Measurements from ENCODE around the gene CCNB1IP1.
A peak's percentile ranks its signal among the peaks of the same experiment; 100 is the strongest.
"Not testable (repeated sequence)": the region's sequence is repeated elsewhere in the genome, so short reads cannot be mapped to it uniquely, and the experiment has no call there.

The CCNB1IP1 gene

DNA sequence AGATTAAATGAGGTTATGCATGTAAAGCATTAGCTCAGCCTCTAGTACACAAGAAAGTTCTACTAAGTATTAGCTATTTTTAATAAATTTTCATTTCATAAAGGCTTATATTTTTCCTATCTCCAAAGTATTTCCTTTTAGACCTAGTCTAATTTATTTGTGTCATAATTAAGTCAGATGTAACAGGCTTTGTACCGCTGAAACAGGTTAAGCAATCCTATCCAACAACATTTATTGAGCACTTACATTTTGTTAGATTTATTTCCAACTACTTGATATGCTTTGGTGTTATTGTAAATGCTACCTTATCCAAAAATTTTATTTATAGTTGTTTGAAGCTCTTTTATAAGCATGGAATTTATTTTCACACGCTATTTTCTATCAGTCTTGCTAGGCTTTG, 8.6 kb upstream of the CCNB1IP1 start:
- DNase-seq, result no peak
- Histone ChIP-seq H3K27ac (ENCODE audit: low read length) (0 out of 2 replicates have a peak overlapping the region, but pooled peaks have one; percentile 84), H3K4me1 (ENCODE audit: insufficient read depth, low read length) (peaks cover 29% of the 10 kb centered on the region), H3K79me2 (ENCODE audit: insufficient read depth, low read length) (peaks cover 22% of the 10 kb centered on the region), H4K20me1 (ENCODE audit: insufficient read depth, low read length) (no peaks in the 10 kb centered on the region), H3K4me2 (ENCODE audit: insufficient read depth, low read length) (peak overlapping the region; percentile 74), H3K9ac (ENCODE audit: low read depth, low read length) (peak overlapping the region; percentile 66), H2AFZ (ENCODE audit: low read depth, low read length) (peak overlapping the region; percentile 87), H3K27me3 (ENCODE audit: insufficient read depth, low read length, poor library complexity) (peaks cover 6% of the 10 kb centered on the region), H3K4me3 (ENCODE audit: low read depth in 1 of 2, low read length in 2 of 2) (peak overlapping the region; percentile 59 to 68; a peak in 2 of 4 replicates), H3K36me3 (ENCODE audit: insufficient read depth, low read length) (peaks cover 19% of the 10 kb centered on the region), H3K9me3 (ENCODE audit: insufficient read depth, low read length, severe bottlenecking) (no peaks in the 10 kb centered on the region)
- TF ChIP-seq CTCF (IDR thresholded peaks at IDR 0.05; ENCODE audit: borderline replicate concordance, extremely low read depth, low read length, poor library complexity, severe bottlenecking) (no peak), EZH2 (IDR thresholded peaks at IDR 0.05; ENCODE audit: borderline replicate concordance, low read depth, low read length, severe bottlenecking) (no peak)
- no peak for ATAC-seq (ENCODE audit: insufficient read depth, low read depth)

GRCh38 chr14:20341032-20341431, 8.0 kb upstream of the CCNB1IP1 start:
- Histone ChIP-seq H3K36me3 (ENCODE audit: insufficient read depth, low read length) (peaks cover 13% of the 10 kb centered on the region), H3K4me1 (ENCODE audit: insufficient read depth, low read length) (peaks cover 29% of the 10 kb centered on the region), H3K79me2 (ENCODE audit: insufficient read depth, low read length) (peaks cover 22% of the 10 kb centered on the region)
- not testable (repeated sequence) for ATAC-seq (ENCODE audit: insufficient read depth, low read depth); H4K20me1 ChIP-seq (ENCODE audit: insufficient read depth, low read length); H3K4me2 ChIP-seq (ENCODE audit: insufficient read depth, low read length); H2AFZ ChIP-seq (ENCODE audit: low read depth, low read length); H3K9me3 ChIP-seq (ENCODE audit: insufficient read depth, low read length, severe bottlenecking); H3K27ac ChIP-seq (ENCODE audit: low read length); H3K4me3 ChIP-seq (ENCODE audit: low read depth in 1 of 2, low read length in 2 of 2); DNase-seq; H3K9ac ChIP-seq (ENCODE audit: low read depth, low read length); H3K27me3 ChIP-seq (ENCODE audit: insufficient read depth, low read length, poor library complexity)

DNA sequence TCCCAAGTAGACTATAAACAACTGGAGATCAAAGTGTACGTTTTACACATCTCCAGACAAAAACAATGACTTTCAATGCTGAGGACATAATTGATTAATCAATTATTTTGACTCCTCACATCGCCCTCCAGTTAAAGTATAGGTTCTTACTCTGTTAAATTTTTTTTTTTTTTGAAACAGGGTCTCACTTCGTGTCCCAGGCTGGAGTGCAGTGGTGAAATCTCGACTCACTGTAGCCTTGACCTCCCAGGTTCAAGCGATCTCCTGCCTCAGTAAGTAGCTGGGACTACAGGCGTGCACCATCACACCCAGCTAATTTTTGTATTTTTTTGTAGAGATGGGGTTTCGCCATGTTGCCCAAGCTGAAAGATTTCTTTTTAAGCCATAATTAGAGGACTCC, 938 bp upstream of the CCNB1IP1 start:
- H2AFZ ChIP-seq (ENCODE audit: low read depth, low read length), result 0 out of 2 replicates have a peak overlapping the region, but pooled peaks have one; percentile 16
- TF ChIP-seq CTCF (IDR thresholded peaks at IDR 0.05; ENCODE audit: borderline replicate concordance, extremely low read depth, low read length, poor library complexity, severe bottlenecking), result no peak
- no peak for TF ChIP-seq EZH2 (IDR thresholded peaks at IDR 0.05; ENCODE audit: borderline replicate concordance, low read depth, low read length, severe bottlenecking)
- H3K36me3 ChIP-seq (ENCODE audit: insufficient read depth, low read length), result peaks cover 2% of the 10 kb centered on the region; the same call in 1 of the 2 replicates
- H3K9ac ChIP-seq (ENCODE audit: low read depth, low read length), result peak overlapping the region; percentile 63; the same call in 1 of the 2 replicates
- DNase-seq, result no peak
- ATAC-seq (ENCODE audit: insufficient read depth, low read depth), result no peak
- H3K27me3 ChIP-seq (ENCODE audit: insufficient read depth, low read length, poor library complexity), result peaks cover 5% of the 10 kb centered on the region
- H3K4me3 ChIP-seq (ENCODE audit: low read depth in 1 of 2, low read length in 2 of 2), result no peak overlapping the region; a peak in 2 of 4 replicates
- no peak overlapping the region for H3K27ac ChIP-seq (ENCODE audit: low read length)
- H3K4me2 ChIP-seq (ENCODE audit: insufficient read depth, low read length), result peak overlapping the region; percentile 90
- no peaks in the 10 kb centered on the region for H3K9me3 ChIP-seq (ENCODE audit: insufficient read depth, low read length, severe bottlenecking)
- peaks cover 4% of the 10 kb centered on the region; the same call in 1 of the 2 replicates for H4K20me1 ChIP-seq (ENCODE audit: insufficient read depth, low read length)
- peaks cover 44% of the 10 kb centered on the region for H3K4me1 ChIP-seq (ENCODE audit: insufficient read depth, low read length)
- peaks cover 49% of the 10 kb centered on the region for H3K79me2 ChIP-seq (ENCODE audit: insufficient read depth, low read length)

GRCh38 chr14:20333494-20333841, 389 bp upstream of the CCNB1IP1 start:
- no peak for DNase-seq
- TF ChIP-seq CTCF (IDR thresholded peaks at IDR 0.05; ENCODE audit: borderline replicate concordance, extremely low read depth, low read length, poor library complexity, severe bottlenecking) (no peak), EZH2 (IDR thresholded peaks at IDR 0.05; ENCODE audit: borderline replicate concordance, low read depth, low read length, severe bottlenecking) (no peak)
- Histone ChIP-seq H3K9ac (ENCODE audit: low read depth, low read length) (peak overlapping the region; percentile 63), H3K9me3 (ENCODE audit: insufficient read depth, low read length, severe bottlenecking) (no peaks in the 10 kb centered on the region), H3K36me3 (ENCODE audit: insufficient read depth, low read length) (peaks cover 8% of the 10 kb centered on the region; the same call in 1 of the 2 replicates), H3K27ac (ENCODE audit: low read length) (peak overlapping the region; percentile 79; the same call in 1 of the 2 replicates), H3K4me3 (ENCODE audit: low read depth in 1 of 2, low read length in 2 of 2) (peak overlapping the region; percentile 65 to 81), H4K20me1 (ENCODE audit: insufficient read depth, low read length) (peaks cover 9% of the 10 kb centered on the region; the same call in 1 of the 2 replicates), H3K79me2 (ENCODE audit: insufficient read depth, low read length) (peaks cover 54% of the 10 kb centered on the region), H2AFZ (ENCODE audit: low read depth, low read length) (peak overlapping the region; percentile 85), H3K4me2 (ENCODE audit: insufficient read depth, low read length) (peak overlapping the region; percentile 90), H3K27me3 (ENCODE audit: insufficient read depth, low read length, poor library complexity) (peaks cover 3% of the 10 kb centered on the region), H3K4me1 (ENCODE audit: insufficient read depth, low read length) (peaks cover 50% of the 10 kb centered on the region)
- ATAC-seq (ENCODE audit: insufficient read depth, low read depth), result peak; percentile 13; the same call in 2 of the 3 replicates

All from DND-41 (cell line).